GM23338 (cell line): ENCODE results near the gene ADSS1. TPM values are rescaled to one million over a fixed set of nuclear protein-coding genes. Genes with fewer than 3 reads are reported as not detected.

Source experiments
- ATAC-seq: fragments of 200-7000 bp; cut with Tn5 transposase; 3 replicates; pipeline ENCODE4 v1.9.1; 2020
- DNase-seq: peaks from one replicate; pipeline ENCODE4 v3.0.0-alpha.2; 2015; ENCODE audit warnings: low spot score
- H2AFZ ChIP-seq: fragments of 200-600 bp; sonication (generic); 2 replicates; pipeline ENCODE4 v1.8.0; 2016; ENCODE audit warnings: antibody characterized with exemption, mild to moderate bottlenecking, moderate library complexity
- H3F3A ChIP-seq: fragments of 200-600 bp; sonication (generic); replicated peaks from 2 replicates; pipeline ENCODE4 v1.8.0; 2017; ENCODE audit warnings: antibody characterized with exemption, mixed run types, low read depth
- H3K27ac ChIP-seq: fragments of 200-600 bp; sonication (generic); 2 replicates; pipeline ENCODE4 v1.6.1; 2016; ENCODE audit warnings: low read depth
- H3K27me3 ChIP-seq: fragments of 200-600 bp; sonication (generic); 2 replicates; pipeline ENCODE4 v1.8.0; 2016; ENCODE audit warnings: mild to moderate bottlenecking, mixed run types, moderate library complexity; ENCODE audit not compliant: insufficient read depth
- H3K36me3 ChIP-seq: fragments of 200-600 bp; sonication (generic); 2 replicates; pipeline ENCODE4 v1.8.0; 2016; ENCODE audit warnings: mild to moderate bottlenecking; ENCODE audit not compliant: insufficient read depth
- H3K4me1 ChIP-seq: fragments of 200-600 bp; sonication (generic); 2 replicates; pipeline ENCODE4 v1.8.0; 2016; ENCODE audit warnings: mild to moderate bottlenecking, moderate library complexity; ENCODE audit not compliant: insufficient read depth
- H3K4me2 ChIP-seq: fragments of 200-600 bp; sonication (generic); 2 replicates; pipeline ENCODE4 v1.7.1; 2017; ENCODE audit warnings: mixed run types
- H3K4me3 ChIP-seq: fragments of 200-600 bp; sonication (generic); 2 replicates; pipeline ENCODE4 v1.6.1; 2016; ENCODE audit warnings: mixed run types
- H3K79me2 ChIP-seq: fragments of 200-600 bp; sonication (generic); replicated peaks from 2 replicates; pipeline ENCODE4 v1.8.0; 2017; ENCODE audit warnings: mild to moderate bottlenecking; ENCODE audit not compliant: insufficient read depth
- H3K9me2 ChIP-seq: fragments of 200-600 bp; sonication (generic); 2 replicates; pipeline ENCODE4 v1.8.0; 2017; ENCODE audit not compliant: insufficient read depth
- H4K20me1 ChIP-seq: fragments of 200-600 bp; sonication (generic); replicated peaks from 2 replicates; pipeline ENCODE4 v1.8.0; 2017; ENCODE audit warnings: mild to moderate bottlenecking; ENCODE audit not compliant: insufficient read depth
- H3K27ac Mint-ChIP-seq: 2 replicates; pipeline ENCODE4 v1.8.0; 2020; ENCODE audit warnings: inconsistent platforms, mild to moderate bottlenecking, moderate library complexity, mixed read lengths
- H3K27me3 Mint-ChIP-seq: 3 replicates; pipeline ENCODE4 v1.8.0; 2022; ENCODE audit warnings: low read depth, mild to moderate bottlenecking, moderate library complexity, mixed read lengths, inconsistent platforms; ENCODE audit not compliant: insufficient read depth, poor library complexity
- H3K36me3 Mint-ChIP-seq: 3 replicates; pipeline ENCODE4 v1.8.0; 2021; ENCODE audit warnings: low read depth, mild to moderate bottlenecking, inconsistent platforms, moderate library complexity, mixed read lengths
- H3K4me1 Mint-ChIP-seq: 3 replicates; pipeline ENCODE4 v1.8.0; 2020; ENCODE audit warnings: mild to moderate bottlenecking, inconsistent platforms, mixed read lengths
- H3K4me3 Mint-ChIP-seq: 3 replicates; pipeline ENCODE4 v1.8.0; 2021; ENCODE audit warnings: moderate library complexity, mild to moderate bottlenecking, inconsistent platforms, mixed read lengths
- H3K9me3 Mint-ChIP-seq: 3 replicates; pipeline ENCODE4 v1.8.0; 2020; ENCODE audit warnings: moderate library complexity, mild to moderate bottlenecking, inconsistent platforms, mixed read lengths
- CREB1 ChIP-seq: fragments of 250-450 bp; sonication (Bioruptor Pico); IDR thresholded peaks from 2 replicates; pipeline ENCODE4 v1.5.0; 2020; ENCODE audit warnings: low read depth, mild to moderate bottlenecking, moderate library complexity
- CTCF ChIP-seq, 2 experiments: fragments of 200-600 bp in 1 of 2; sonication (generic) in 1 of 2; conservative IDR thresholded peaks; 2 replicates each; pipeline versions ENCODE4 v1.5.1 to v1.6.1; 2016 to 2017; ENCODE audit warnings: antibody characterized with exemption in 2 of 2, low read depth in 2 of 2, mild to moderate bottlenecking in 2 of 2, moderate library complexity in 1 of 2
- ETS1 ChIP-seq: IDR thresholded peaks from 2 replicates; pipeline ENCODE4 v1.6.1; 2016; ENCODE audit warnings: antibody characterized with exemption
- EZH2 ChIP-seq: fragments of 200-600 bp; sonication (generic); IDR thresholded peaks from one replicate; pipeline ENCODE4 v1.8.0; 2017; ENCODE audit warnings: antibody characterized with exemption, mild to moderate bottlenecking, low read depth; ENCODE audit not compliant: unreplicated experiment
- EZH2phosphoT487 ChIP-seq: fragments of 200-600 bp; sonication (generic); IDR thresholded peaks from one replicate; pipeline ENCODE4 v1.8.1; 2018; ENCODE audit warnings: antibody characterized with exemption; ENCODE audit not compliant: unreplicated experiment
- JUNB ChIP-seq: IDR thresholded peaks from one replicate; pipeline ENCODE4 v1.6.1; 2016; ENCODE audit warnings: antibody characterized with exemption; ENCODE audit not compliant: unreplicated experiment
- NANOG ChIP-seq: IDR thresholded peaks from 2 replicates; pipeline ENCODE4 v1.6.1; 2016; ENCODE audit warnings: antibody characterized with exemption, borderline replicate concordance
- POLR2AphosphoS5 ChIP-seq: IDR thresholded peaks from 2 replicates; pipeline ENCODE4 v1.6.1; 2016; ENCODE audit warnings: antibody characterized with exemption, low read depth
- REST ChIP-seq: IDR thresholded peaks from one replicate; pipeline ENCODE4 v1.6.1; 2018; ENCODE audit warnings: antibody characterized with exemption; ENCODE audit not compliant: unreplicated experiment
- STAT1 ChIP-seq: IDR thresholded peaks from one replicate; pipeline ENCODE4 v1.6.1; 2016; ENCODE audit warnings: antibody characterized with exemption; ENCODE audit not compliant: unreplicated experiment
- ZNF114 ChIP-seq: fragments of 250-450 bp; sonication (Bioruptor Pico); IDR thresholded peaks from 2 replicates; pipeline ENCODE4 v1.5.0; 2020; ENCODE audit warnings: mild to moderate bottlenecking, moderate library complexity
- ZNF331 ChIP-seq: fragments of 250-450 bp; sonication (Bioruptor Pico); IDR thresholded peaks from 2 replicates; pipeline ENCODE4 v1.5.0; 2020; ENCODE audit warnings: low read depth, mild to moderate bottlenecking, moderate library complexity
- ZNF462 ChIP-seq: fragments of 250-450 bp; sonication (Bioruptor Pico); IDR thresholded peaks from 2 replicates; pipeline ENCODE4 v1.5.0; 2020; ENCODE audit warnings: mild to moderate bottlenecking, moderate library complexity
- polyA plus RNA-seq: library from polyadenylated mRNA; unstranded; fragments of >200 nt; fragmentation: Nextera tagmentation; extraction: Ambion mirVana; gene quantifications from 2 replicates; pipeline ENCODE4 v1.2.1, GENCODE V29; 2016
- total RNA-seq: library from RNA; depleted of rRNA; stranded (reverse); fragments of >200 nt; shearing (Covaris generic); gene quantifications from 2 replicates; pipeline ENCODE4 v1.2.3, GENCODE V29; 2014

Gene ADSS1
- total and polyA plus RNA-seq, 2 experiments from 2014 or later = 9.5 to 11.6 TPM

- Histone ChIP-seq H3F3A (0 out of 2 replicates have a peak, but pooled peaks cover 6% of the 10 kb centered on the region), H4K20me1 (no peaks in the 10 kb centered on the region), H3K27me3 (no peaks in the 10 kb centered on the region), H3K79me2 (no peaks in the 10 kb centered on the region), H3K4me2 (no peak overlapping the region), H3K36me3 (no peaks in the 10 kb centered on the region), H3K4me3 (no peak overlapping the region), H3K4me1 (peaks cover 36% of the 10 kb centered on the region), H2AFZ (no peak overlapping the region), H3K27ac (no peak overlapping the region), H3K9me2 (peaks cover 6% of the 10 kb centered on the region; the same call in 1 of the 2 replicates)
- H3K27ac Mint-ChIP-seq = no peak overlapping the region
- H3K9me3 Mint-ChIP-seq = no peaks in the 10 kb centered on the region; the same call in 2 of the 3 replicates
- H3K36me3 Mint-ChIP-seq = no peaks in the 10 kb centered on the region
- H3K27me3 Mint-ChIP-seq = peaks cover 15% of the 10 kb centered on the region
- DNase-seq (no peak), ATAC-seq (no peak)
- TF ChIP-seq STAT1 = no peak
- TF ChIP-seq ZNF114 = no peak
- TF ChIP-seq CTCF (conservative IDR thresholded peaks at IDR 0.05; ENCODE audit: low read depth in 2 of 2) = no peak
- no peak for TF ChIP-seq EZH2phosphoT487
- no peak for TF ChIP-seq CREB1 (CRISPR knock-in tag)
- TF ChIP-seq JUNB = no peak
- no peak for TF ChIP-seq EZH2
- TF ChIP-seq ZNF462 (CRISPR knock-in tag) = no peak
- TF ChIP-seq REST = no peak
- no peak for TF ChIP-seq ETS1
- TF ChIP-seq POLR2AphosphoS5 = no peak
- TF ChIP-seq NANOG = no peak
- no peak for TF ChIP-seq ZNF331 (CRISPR knock-in tag)
- H3K4me3 Mint-ChIP-seq = no peak overlapping the region
- peaks cover 27% of the 10 kb centered on the region for H3K4me1 Mint-ChIP-seq
These were observed 48.6 kb upstream of the ADSS1 start for GRCh38 chr14:104675447-104675846.
